Measurements from ENCODE around the gene DPM2.

DNA sequence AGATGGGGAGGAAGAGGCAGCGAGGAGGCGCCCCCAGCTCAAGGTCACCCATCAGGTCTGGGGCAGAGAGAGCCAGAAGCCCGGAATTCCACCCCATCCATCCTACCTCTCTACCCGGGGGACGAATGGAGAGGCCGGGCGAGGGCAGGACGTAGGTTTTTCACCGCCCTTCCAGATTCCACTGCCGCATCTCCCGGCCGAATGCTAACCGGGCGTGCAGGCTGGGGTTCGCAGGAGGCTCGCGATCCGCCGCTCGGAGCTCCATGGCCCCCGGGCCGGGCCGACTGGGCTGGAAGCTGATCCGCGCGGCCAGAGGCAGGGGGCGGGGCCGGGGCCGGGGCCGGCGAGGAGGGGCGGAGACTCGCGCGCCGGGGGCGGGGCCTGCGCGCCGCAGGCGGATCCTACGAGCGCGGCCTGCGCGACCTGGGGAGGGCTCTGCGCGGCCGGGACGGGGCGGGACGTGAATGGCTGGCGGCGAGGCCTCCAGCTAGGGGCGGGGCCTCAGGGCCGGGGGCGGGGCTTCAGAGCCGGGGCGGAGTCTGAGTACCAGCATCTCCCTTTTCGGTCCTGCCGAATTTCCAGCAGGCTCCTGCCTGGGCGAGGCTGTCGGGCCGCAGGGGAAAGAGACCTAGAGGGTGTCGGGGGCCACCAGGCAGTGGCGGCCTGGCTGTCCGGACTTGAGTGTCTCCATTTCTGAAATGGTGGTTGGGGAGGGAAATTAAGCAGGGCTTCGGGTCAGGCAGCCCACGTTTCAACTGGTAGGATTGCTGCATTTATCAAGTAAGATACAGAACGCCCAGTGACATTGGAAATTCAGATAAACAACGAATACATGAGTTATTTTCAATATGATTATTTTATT is 20.7 kb downstream of the DPM2 start, which contains the start of gene ST6GALNAC4:
- TF ChIP-seq, protein P1, sequence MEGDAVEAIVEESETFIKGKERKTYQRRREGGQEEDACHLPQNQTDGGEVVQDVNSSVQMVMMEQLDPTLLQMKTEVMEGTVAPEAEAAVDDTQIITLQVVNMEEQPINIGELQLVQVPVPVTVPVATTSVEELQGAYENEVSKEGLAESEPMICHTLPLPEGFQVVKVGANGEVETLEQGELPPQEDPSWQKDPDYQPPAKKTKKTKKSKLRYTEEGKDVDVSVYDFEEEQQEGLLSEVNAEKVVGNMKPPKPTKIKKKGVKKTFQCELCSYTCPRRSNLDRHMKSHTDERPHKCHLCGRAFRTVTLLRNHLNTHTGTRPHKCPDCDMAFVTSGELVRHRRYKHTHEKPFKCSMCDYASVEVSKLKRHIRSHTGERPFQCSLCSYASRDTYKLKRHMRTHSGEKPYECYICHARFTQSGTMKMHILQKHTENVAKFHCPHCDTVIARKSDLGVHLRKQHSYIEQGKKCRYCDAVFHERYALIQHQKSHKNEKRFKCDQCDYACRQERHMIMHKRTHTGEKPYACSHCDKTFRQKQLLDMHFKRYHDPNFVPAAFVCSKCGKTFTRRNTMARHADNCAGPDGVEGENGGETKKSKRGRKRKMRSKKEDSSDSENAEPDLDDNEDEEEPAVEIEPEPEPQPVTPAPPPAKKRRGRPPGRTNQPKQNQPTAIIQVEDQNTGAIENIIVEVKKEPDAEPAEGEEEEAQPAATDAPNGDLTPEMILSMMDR (IDR thresholded peaks at IDR 0.05; ENCODE audit: insufficient read depth, low read depth, low read length) = no peak
- no peak for TF ChIP-seq EZH2 (IDR thresholded peaks at IDR 0.05; ENCODE audit: insufficient read depth, low read length)
